A549 (cell line): ENCODE results near the gene ASAP2. TPM values are rescaled to one million over a fixed set of nuclear protein-coding genes. Genes with fewer than 3 reads are reported as not detected.

Source experiments
- ATAC-seq, 2 experiments: fragments of 200-7000 bp in 1 of 2; fragments of >200 bp in 1 of 2; cut with Nextera tagmentation in 1 of 2; cut with Tn5 transposase in 1 of 2; 3 replicates each; pipeline versions ENCODE4 v1.8.0 to v1.9.1; 2018 to 2020; ENCODE audit warnings: mild to moderate bottlenecking in 1 of 2, moderate library complexity in 1 of 2
- CTCF ChIA-PET: fragments of 300-600 bp; sonication (Branson Sonifier 250); formaldehyde crosslinking; extraction: SDS; loops from one replicate; lab custom pipeline; 2021; ENCODE audit warnings: antibody characterized with exemption, inconsistent platforms; lab: Yijun Ruan, JAX
- POLR2A ChIA-PET: fragments of 350-600 bp; formaldehyde crosslinking; extraction: SDS; loops from one replicate; lab custom pipeline; 2021; ENCODE audit warnings: antibody characterized with exemption, inconsistent platforms; lab: Yijun Ruan, JAX
- DNase-seq, 2 experiments: peaks; one replicate each; pipeline versions ENCODE4 v3.0.0 to v3.0.0-alpha.2; 2011 to 2016; ENCODE audit warnings: low read depth in 1 of 2, low spot score in 1 of 2
- FAIRE-seq: peaks from 2 replicates; lab custom pipeline; 2011; peaks lifted over from hg19 to GRCh38; lab: Jason Lieb, UNC
- H3K27ac ChIP-seq, 2 experiments: fragments of >200 bp; sonication (Bioruptor Twin); formaldehyde crosslinking; 3 replicates each; pipeline ENCODE4 v1.5.1; 2016 to 2017
- H3K4me1 ChIP-seq: fragments of >200 bp; sonication (Bioruptor Twin); formaldehyde crosslinking; 3 replicates; pipeline ENCODE4 v1.6.1; 2016
- H3K4me2 ChIP-seq: fragments of >200 bp; sonication (Bioruptor Twin); formaldehyde crosslinking; 3 replicates; pipeline ENCODE4 v1.6.1; 2016
- H3K4me3 ChIP-seq: fragments of >200 bp; sonication (Bioruptor Twin); formaldehyde crosslinking; 3 replicates; pipeline ENCODE4 v1.5.1; 2016
- H3K9me3 ChIP-seq: fragments of >200 bp; sonication (Bioruptor Twin); formaldehyde crosslinking; 3 replicates; pipeline ENCODE4 v1.6.1; 2016
- EHMT2 ChIP-seq: fragments of 200-600 bp; sonication (generic); IDR thresholded peaks from 2 replicates; pipeline ENCODE4 v1.6.1; 2016; ENCODE audit warnings: antibody characterized with exemption, low read depth, mild to moderate bottlenecking, moderate library complexity
- EP300 ChIP-seq, 2 experiments: fragments of >200 bp; sonication (Bioruptor Twin); formaldehyde crosslinking; IDR thresholded peaks; 2 replicates in 1 of 2; 3 replicates in 1 of 2; pipeline ENCODE4 v1.6.1; 2016 to 2017
- HOXA7 ChIP-seq: fragments of 250-450 bp; sonication (Bioruptor Pico); IDR thresholded peaks from 2 replicates; pipeline ENCODE4 v1.5.0; 2020; ENCODE audit warnings: mild to moderate bottlenecking, moderate library complexity
- JUN ChIP-seq, 2 experiments: fragments of >200 bp; sonication (Bioruptor Twin); formaldehyde crosslinking; IDR thresholded peaks; 2 replicates in 1 of 2; 3 replicates in 1 of 2; pipeline ENCODE4 v1.6.1; 2016 to 2017
- JUNB ChIP-seq: fragments of >200 bp; sonication (Bioruptor Twin); formaldehyde crosslinking; IDR thresholded peaks from 2 replicates; pipeline ENCODE4 v1.6.1; 2016
- KDM5A ChIP-seq: fragments of 200-600 bp; sonication (generic); IDR thresholded peaks from 2 replicates; pipeline ENCODE4 v1.6.1; 2016; ENCODE audit warnings: antibody characterized with exemption, mild to moderate bottlenecking
- MAZ ChIP-seq: fragments of 150-350 bp; IDR thresholded peaks from 2 replicates; pipeline ENCODE4 v1.6.1; 2014; ENCODE audit warnings: antibody characterized with exemption, low read depth, low read length, borderline replicate concordance
- NPAS2 ChIP-seq: fragments of 250-450 bp; sonication (Bioruptor Pico); IDR thresholded peaks from 2 replicates; pipeline ENCODE4 v1.8.0; 2022; ENCODE audit warnings: mild to moderate bottlenecking, moderate library complexity, borderline replicate concordance
- NR3C1 ChIP-seq: fragments of >200 bp; sonication (Bioruptor Twin); formaldehyde crosslinking; IDR thresholded peaks from 3 replicates; pipeline ENCODE4 v1.6.1; 2017
- PHF8 ChIP-seq: fragments of 200-600 bp; sonication (generic); IDR thresholded peaks from 2 replicates; pipeline ENCODE4 v1.6.1; 2016; ENCODE audit warnings: low read depth, mild to moderate bottlenecking, antibody characterized with exemption, moderate library complexity, borderline replicate concordance
- POLR2AphosphoS2 ChIP-seq: conservative IDR thresholded peaks from 2 replicates; pipeline ENCODE4 v1.6.1; 2012; ENCODE audit warnings: low read length, improper control_type of control experiment, inconsistent platforms
- RARB ChIP-seq: fragments of 250-450 bp; sonication (Bioruptor Pico); IDR thresholded peaks from 2 replicates; pipeline ENCODE4 v1.8.0; 2021; ENCODE audit warnings: mild to moderate bottlenecking, moderate library complexity
- SMC3 ChIP-seq: fragments of >200 bp; sonication (Bioruptor Twin); formaldehyde crosslinking; IDR thresholded peaks from 3 replicates; pipeline ENCODE4 v1.6.1; 2018; ENCODE audit warnings: inconsistent platforms
- ZFP36 ChIP-seq: fragments of 450-650 bp; IDR thresholded peaks from 2 replicates; pipeline ENCODE4 v1.6.1; 2014; ENCODE audit warnings: borderline replicate concordance; ENCODE audit not compliant: partially characterized antibody
- ZNF302 ChIP-seq: fragments of 250-450 bp; sonication (Bioruptor Pico); IDR thresholded peaks from 2 replicates; pipeline ENCODE4 v1.9.0; 2021; ENCODE audit warnings: inconsistent platforms, mild to moderate bottlenecking, moderate library complexity
- WGBS: methylation state at CpG from one replicate; pipeline ENCODE4 v1.1.6; 2017; ENCODE audit errors: missing lambda C conversion rate; 5-methylcytosine and 5-hydroxymethylcytosine counted together
- polyA plus RNA-seq, 4 experiments: library from polyadenylated mRNA; depleted of rRNA in 3 of 4; stranded (reverse); fragments of >200 nt; fragmentation: RNase III in 1 of 4; extraction: RNeasy Plus Mini Kit Qiagen cat#74134 plus additional on column Dnase treatment in 1 of 4; gene quantifications; 2 replicates in 3 of 4; 3 replicates in 1 of 4; pipeline ENCODE4 v1.2.3, GENCODE V29; 2011 to 2017
- TF ChIP-seq, protein P1 (sequence below): fragments of 250-450 bp; sonication (Bioruptor Pico); IDR thresholded peaks from 2 replicates; pipeline ENCODE4 v1.5.0; 2021; ENCODE audit warnings: mild to moderate bottlenecking, moderate library complexity, borderline replicate concordance
- TF ChIP-seq, protein P2 (sequence below): fragments of 450-650 bp; IDR thresholded peaks from 2 replicates; pipeline ENCODE4 v1.6.1; 2014; ENCODE audit warnings: antibody characterized with exemption

Gene ASAP2
- polyA plus RNA-seq, 2 of the 4 experiments (the other 2 are of a cell fraction) = 17.8 to 27.9 TPM

DNA sequence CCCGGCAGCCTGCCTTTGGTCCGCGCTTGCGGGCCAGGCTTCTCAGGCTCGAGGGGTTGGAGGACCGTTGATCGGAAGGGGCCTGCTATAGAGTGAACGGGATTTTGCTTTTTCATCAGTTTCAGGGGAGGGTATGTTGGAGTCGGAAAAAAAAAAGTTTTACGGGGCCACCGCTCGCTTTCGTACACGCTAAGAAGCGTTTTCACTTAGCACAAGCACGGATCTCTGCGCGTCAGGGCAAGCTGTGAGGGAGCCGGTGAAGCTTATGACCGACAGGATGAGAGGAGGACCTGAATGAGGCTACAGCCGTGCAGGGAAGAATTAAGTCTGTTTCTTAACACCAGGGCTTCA lies 217.3 kb downstream of the ASAP2 start:
- Histone ChIP-seq H3K27ac (peak overlapping the region; percentile 94 to 98), H3K9me3 (no peaks in the 10 kb centered on the region), H3K4me2 (peak overlapping the region; percentile 92), H3K4me1 (peaks cover 19% of the 10 kb centered on the region), H3K4me3 (peak overlapping the region; percentile 81)
- ATAC-seq (peak; percentile 2; a peak in 2 of 6 replicates), FAIRE-seq (no peak), DNase-seq (peak in 1 of 2 experiments; percentile 21)
- ChIA-PET CTCF (interaction anchor here (0.9 to 4.1 kb wide), 6 partner anchors 18 to 281 kb away, joined by 3 to 28 read pairs (median 6); no protein-coding TSS in a partner anchor), POLR2A (interaction anchor here (0.6 to 2.1 kb wide), 4 partner anchors 11 to 136 kb away, joined by 3 to 7 read pairs (median 4); no protein-coding TSS in a partner anchor)
- TF ChIP-seq MAZ = no peak
- peak; percentile 24; the same call in 1 of the 2 replicates for TF ChIP-seq KDM5A
- peak; percentile 32; the same call in 1 of the 2 replicates for TF ChIP-seq PHF8
- no peak for TF ChIP-seq EHMT2
- TF ChIP-seq JUN (IDR thresholded peaks at IDR 0.05) = no peak
- peak in 1 of 2 experiments; percentile 14; a peak in 1 of 5 replicates for TF ChIP-seq EP300 (IDR thresholded peaks at IDR 0.05)
- under 1% methylated on average over 21 of the region's 21 CpGs for WGBS

DNA sequence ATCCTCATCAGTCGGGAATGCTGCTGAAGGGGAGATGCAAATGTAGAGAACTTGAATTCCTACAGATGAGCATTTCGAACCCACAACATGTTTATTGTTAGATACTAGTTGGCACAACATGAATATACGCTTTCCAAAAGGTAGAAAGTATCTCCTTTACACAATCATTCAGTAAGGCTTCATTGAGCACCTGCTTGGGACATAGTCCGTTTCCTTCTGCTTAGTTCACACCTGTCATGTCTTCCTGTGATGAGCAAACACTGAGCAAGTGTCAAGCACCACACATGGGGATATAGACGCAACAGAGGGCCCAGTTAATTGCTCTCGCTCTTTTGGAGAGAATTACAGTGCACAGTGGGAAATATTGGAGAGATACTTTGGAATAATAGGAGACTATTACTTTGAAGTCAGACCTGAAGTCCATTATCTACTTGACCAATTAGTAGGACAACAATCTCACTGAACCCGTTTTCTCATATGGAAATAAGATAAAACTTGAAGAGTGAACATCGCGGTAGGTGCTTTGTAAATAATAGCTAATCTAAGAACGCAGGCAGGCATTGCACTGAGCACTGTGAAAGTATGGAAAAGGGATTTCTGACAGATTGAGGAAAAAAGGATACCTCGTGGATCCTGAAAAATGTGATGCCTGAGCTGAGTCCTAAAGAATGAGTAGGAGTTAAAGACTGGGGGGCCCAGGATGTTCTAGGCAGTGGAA lies 218.0 kb downstream of the ASAP2 start:
- ATAC-seq = no peak
- TF ChIP-seq HOXA7 (CRISPR knock-in tag) (0 out of 2 replicates have a peak, but pooled peaks have one; percentile 27), RARB (no peak)
- TF ChIP-seq, all 56 proteins: peak for 1
- peak overlapping the region; percentile 94 to 98 for H3K27ac ChIP-seq
- CTCF ChIA-PET = interaction anchor here (0.9 to 4.1 kb wide), 5 partner anchors 18 to 282 kb away, joined by 3 to 28 read pairs (median 5); no protein-coding TSS in a partner anchor
- POLR2A ChIA-PET = interaction anchor here (0.6 to 2.1 kb wide), 2 partner anchors 50 to 136 kb away, joined by 3 to 7 read pairs; no protein-coding TSS in a partner anchor
- peaks cover 19% of the 10 kb centered on the region for H3K4me1 ChIP-seq
- H3K4me2 ChIP-seq = peak overlapping the region; percentile 92
- no peak for DNase-seq
- peak overlapping the region; percentile 81 for H3K4me3 ChIP-seq
- FAIRE-seq = no peak
- no peaks in the 10 kb centered on the region for H3K9me3 ChIP-seq
- WGBS = 70% methylated on average over 11 of the region's 11 CpGs

DNA sequence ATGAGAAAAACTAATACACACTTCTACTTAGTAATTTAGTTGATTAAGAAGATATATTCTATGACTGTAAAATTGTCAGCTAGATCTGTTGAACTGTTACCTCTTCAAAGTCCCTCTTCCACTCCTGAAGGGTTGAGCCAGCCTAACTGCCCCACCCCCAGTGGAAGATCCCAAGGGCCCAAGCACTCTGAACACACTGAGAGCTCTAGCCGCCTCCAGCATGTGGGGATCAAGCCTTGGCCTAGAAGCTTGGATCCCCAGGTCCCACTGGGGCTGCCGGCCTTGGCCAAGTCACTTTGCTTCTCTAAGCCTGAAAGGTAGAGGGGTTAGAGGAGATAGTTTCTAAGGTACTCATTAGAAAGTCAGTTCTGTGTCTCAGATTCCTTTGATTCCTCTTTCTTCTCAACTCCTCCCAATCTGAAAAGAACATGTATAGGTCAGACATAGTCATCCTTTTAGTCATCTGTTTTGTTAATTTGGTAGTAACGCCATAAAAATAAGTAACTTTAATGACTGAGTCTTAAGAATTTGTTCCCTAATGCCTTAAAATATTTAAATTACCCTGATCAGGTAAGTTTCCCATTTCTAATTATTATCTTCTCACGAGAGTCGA lies 222.5 kb downstream of the ASAP2 start:
- Histone ChIP-seq H3K4me3 (no peak overlapping the region), H3K27ac (no peak overlapping the region), H3K4me2 (no peak overlapping the region), H3K4me1 (peaks cover 13% of the 10 kb centered on the region), H3K9me3 (no peaks in the 10 kb centered on the region)
- ATAC-seq = no peak
- no peak for DNase-seq
- POLR2A ChIA-PET = no interaction called here
- whole genome bisulfite sequencing = 72% methylated on average over 5 of the region's 5 CpGs
- TF ChIP-seq JUNB = no peak
- TF ChIP-seq NPAS2 (CRISPR knock-in tag) = no peak
- TF ChIP-seq ZNF302 (CRISPR knock-in tag) = no peak
- TF ChIP-seq NR3C1 = no peak
- TF ChIP-seq, protein P1, sequence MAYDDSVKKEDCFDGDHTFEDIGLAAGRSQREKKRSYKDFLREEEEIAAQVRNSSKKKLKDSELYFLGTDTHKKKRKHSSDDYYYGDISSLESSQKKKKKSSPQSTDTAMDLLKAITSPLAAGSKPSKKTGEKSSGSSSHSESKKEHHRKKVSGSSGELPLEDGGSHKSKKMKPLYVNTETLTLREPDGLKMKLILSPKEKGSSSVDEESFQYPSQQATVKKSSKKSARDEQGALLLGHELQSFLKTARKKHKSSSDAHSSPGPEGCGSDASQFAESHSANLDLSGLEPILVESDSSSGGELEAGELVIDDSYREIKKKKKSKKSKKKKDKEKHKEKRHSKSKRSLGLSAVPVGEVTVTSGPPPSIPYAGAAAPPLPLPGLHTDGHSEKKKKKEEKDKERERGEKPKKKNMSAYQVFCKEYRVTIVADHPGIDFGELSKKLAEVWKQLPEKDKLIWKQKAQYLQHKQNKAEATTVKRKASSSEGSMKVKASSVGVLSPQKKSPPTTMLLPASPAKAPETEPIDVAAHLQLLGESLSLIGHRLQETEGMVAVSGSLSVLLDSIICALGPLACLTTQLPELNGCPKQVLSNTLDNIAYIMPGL = no peak
- no peak for TF ChIP-seq EHMT2
- no peak for TF ChIP-seq ZFP36
- no peak for TF ChIP-seq POLR2AphosphoS2
- TF ChIP-seq, protein P2, sequence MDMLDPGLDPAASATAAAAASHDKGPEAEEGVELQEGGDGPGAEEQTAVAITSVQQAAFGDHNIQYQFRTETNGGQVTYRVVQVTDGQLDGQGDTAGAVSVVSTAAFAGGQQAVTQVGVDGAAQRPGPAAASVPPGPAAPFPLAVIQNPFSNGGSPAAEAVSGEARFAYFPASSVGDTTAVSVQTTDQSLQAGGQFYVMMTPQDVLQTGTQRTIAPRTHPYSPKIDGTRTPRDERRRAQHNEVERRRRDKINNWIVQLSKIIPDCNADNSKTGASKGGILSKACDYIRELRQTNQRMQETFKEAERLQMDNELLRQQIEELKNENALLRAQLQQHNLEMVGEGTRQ = no peak
- TF ChIP-seq SMC3 = no peak
- TF ChIP-seq PHF8 = no peak
- CTCF ChIA-PET = interaction anchor here (0.6 to 0.7 kb wide), 2 partner anchors 12 to 50 kb away, joined by 3 to 4 read pairs; no protein-coding TSS in a partner anchor
- no peak for FAIRE-seq
